Gastroesophageal sphincter (tissue), 3 donors: Measurements from ENCODE around the gene MEGF8.

Source experiments
- CTCF ChIP-seq, 4 experiments: fragments of 200-600 bp in 2 of 4; fragments of 450-650 bp in 2 of 4; sonication (generic) in 1 of 4; IDR thresholded peaks; one replicate each; pipeline ENCODE4 v1.5.1; 2017 to 2019; ENCODE audit warnings: antibody characterized with exemption in 4 of 4, mild to moderate bottlenecking in 2 of 4, moderate library complexity in 2 of 4
- POLR2AphosphoS5 ChIP-seq: sonication (generic); formaldehyde crosslinking; IDR thresholded peaks from one replicate; pipeline ENCODE4 v1.6.1; 2017; ENCODE audit warnings: antibody characterized with exemption

- TF ChIP-seq CTCF (IDR thresholded peaks at IDR 0.05) (no peak), POLR2AphosphoS5 (no peak)
These were observed 49.2 kb upstream of the MEGF8 start for GRCh38 chr19:42276284-42276683.
